SK-N-SH treated with all-trans-retinoic acid at 6 μM for 48 hours (cell line): ENCODE results near the gene ARSG.

Experiments used
- ATAC-seq: fragments of 200-7000 bp; cut with Tn5 transposase; 3 replicates; pipeline ENCODE4 v1.9.1; 2020; ENCODE audit warnings: mild to moderate bottlenecking, moderate library complexity
- ARNTL ChIP-seq: fragments of 450-650 bp; formaldehyde crosslinking; IDR thresholded peaks from 2 replicates; pipeline ENCODE4 v1.5.0; 2020; ENCODE audit warnings: low read depth, mild to moderate bottlenecking, moderate library complexity, borderline replicate concordance
- BACH2 ChIP-seq: fragments of 250-450 bp; sonication (Bioruptor Pico); IDR thresholded peaks from 2 replicates; pipeline ENCODE4 v1.9.0; 2021; ENCODE audit warnings: mild to moderate bottlenecking, borderline replicate concordance
- CSDC2 ChIP-seq: fragments of 250-450 bp; sonication (Bioruptor Pico); IDR thresholded peaks from 2 replicates; pipeline ENCODE4 v1.5.0; 2020; ENCODE audit warnings: mild to moderate bottlenecking, moderate library complexity
- ESRRG ChIP-seq: fragments of 250-450 bp; sonication (Bioruptor Pico); IDR thresholded peaks from 2 replicates; pipeline ENCODE4 v1.6.1; 2021; ENCODE audit warnings: mild to moderate bottlenecking
- GLIS3 ChIP-seq: fragments of 250-450 bp; sonication (Bioruptor Pico); IDR thresholded peaks from 2 replicates; pipeline ENCODE4 v1.5.0; 2020; ENCODE audit warnings: mild to moderate bottlenecking, moderate library complexity
- ISL1 ChIP-seq: fragments of 250-450 bp; sonication (Bioruptor Pico); IDR thresholded peaks from 2 replicates; pipeline ENCODE4 v2.1.2; 2022; ENCODE audit warnings: mild to moderate bottlenecking, moderate library complexity
- OSR1 ChIP-seq: fragments of 250-450 bp; sonication (Bioruptor Pico); IDR thresholded peaks from 2 replicates; pipeline ENCODE4 v1.8.0; 2022; ENCODE audit warnings: moderate library complexity, mild to moderate bottlenecking, inconsistent platforms
- PPARA ChIP-seq: fragments of 250-450 bp; sonication (Bioruptor Pico); IDR thresholded peaks from 2 replicates; pipeline ENCODE4 v1.5.0; 2020; ENCODE audit warnings: mild to moderate bottlenecking, borderline replicate concordance
- RARB ChIP-seq: fragments of 250-450 bp; sonication (Bioruptor Pico); IDR thresholded peaks from 2 replicates; pipeline ENCODE4 v1.8.0; 2021; ENCODE audit warnings: mild to moderate bottlenecking, moderate library complexity
- SNAI2 ChIP-seq: fragments of 250-450 bp; sonication (Bioruptor Pico); IDR thresholded peaks from 2 replicates; pipeline ENCODE4 v1.5.0; 2020; ENCODE audit warnings: mild to moderate bottlenecking, moderate library complexity
- TCF4 ChIP-seq: fragments of 250-450 bp; sonication (Bioruptor Pico); IDR thresholded peaks from 2 replicates; pipeline ENCODE4 v1.8.0; 2021; ENCODE audit warnings: mild to moderate bottlenecking, moderate library complexity, borderline replicate concordance
- TOX ChIP-seq: fragments of 250-450 bp; sonication (Bioruptor Pico); IDR thresholded peaks from 2 replicates; pipeline ENCODE4 v1.8.0; 2021; ENCODE audit warnings: mild to moderate bottlenecking, moderate library complexity, borderline replicate concordance
- ZC3H10 ChIP-seq: fragments of 250-450 bp; sonication (Bioruptor Pico); IDR thresholded peaks from 2 replicates; pipeline ENCODE4 v1.5.1; 2021; ENCODE audit warnings: mild to moderate bottlenecking, moderate library complexity
- ZFP3 ChIP-seq: fragments of 250-450 bp; sonication (Bioruptor Pico); IDR thresholded peaks from 2 replicates; pipeline ENCODE4 v1.5.0; 2020; ENCODE audit warnings: mild to moderate bottlenecking, moderate library complexity
- ZNF565 ChIP-seq: fragments of 450-650 bp; formaldehyde crosslinking; conservative IDR thresholded peaks from 2 replicates; pipeline ENCODE4 v1.5.0; 2020; ENCODE audit warnings: low read depth, mild to moderate bottlenecking, moderate library complexity
- ZNF70 ChIP-seq: fragments of 450-650 bp; formaldehyde crosslinking; IDR thresholded peaks from 2 replicates; pipeline ENCODE4 v1.5.0; 2020; ENCODE audit warnings: mild to moderate bottlenecking, moderate library complexity
- TF ChIP-seq, protein P1 (sequence below): fragments of 250-450 bp; sonication (Bioruptor Pico); IDR thresholded peaks from 2 replicates; pipeline ENCODE4 v1.5.0; 2020; ENCODE audit warnings: mild to moderate bottlenecking, moderate library complexity
- TF ChIP-seq, protein P2 (sequence below): fragments of 250-450 bp; sonication (Bioruptor Pico); IDR thresholded peaks from 2 replicates; pipeline ENCODE4 v1.5.1; 2020; ENCODE audit warnings: low read depth, mild to moderate bottlenecking, moderate library complexity
- TF ChIP-seq, protein P3 (sequence below): fragments of 250-450 bp; sonication (Bioruptor Pico); IDR thresholded peaks from 2 replicates; pipeline ENCODE4 v1.8.0; 2020; ENCODE audit warnings: mild to moderate bottlenecking, moderate library complexity, borderline replicate concordance

ARSG gene

DNA sequence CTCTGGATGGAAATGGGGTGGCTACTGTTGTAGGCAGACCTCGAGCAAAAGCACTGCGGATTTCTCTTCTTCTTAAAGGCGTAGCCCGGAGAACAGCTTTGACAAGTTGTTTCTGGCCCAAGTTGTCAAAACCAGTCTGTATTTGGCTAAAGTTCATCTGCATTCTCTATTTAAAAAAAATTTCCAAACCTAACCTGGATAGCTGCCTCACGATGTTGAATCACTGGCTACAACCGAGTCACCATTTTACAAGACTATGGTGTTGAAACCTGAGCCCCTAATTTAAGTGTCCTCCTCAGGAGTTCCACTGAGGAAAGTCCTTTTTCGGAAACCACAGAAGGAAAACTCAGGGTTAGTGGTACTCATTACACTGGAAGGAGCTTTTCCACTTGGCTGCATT is 1.8 kb upstream of the ARSG start:
- TF ChIP-seq SNAI2 (no peak), TOX (no peak), ZNF565 (CRISPR knock-in tag) (no peak), ISL1 (CRISPR knock-in tag) (no peak), OSR1 (CRISPR knock-in tag) (no peak), ZFP3 (CRISPR knock-in tag) (no peak), ESRRG (CRISPR knock-in tag) (no peak), RARB (no peak), ARNTL (no peak), BACH2 (CRISPR knock-in tag) (no peak)
- TF ChIP-seq, protein P1, sequence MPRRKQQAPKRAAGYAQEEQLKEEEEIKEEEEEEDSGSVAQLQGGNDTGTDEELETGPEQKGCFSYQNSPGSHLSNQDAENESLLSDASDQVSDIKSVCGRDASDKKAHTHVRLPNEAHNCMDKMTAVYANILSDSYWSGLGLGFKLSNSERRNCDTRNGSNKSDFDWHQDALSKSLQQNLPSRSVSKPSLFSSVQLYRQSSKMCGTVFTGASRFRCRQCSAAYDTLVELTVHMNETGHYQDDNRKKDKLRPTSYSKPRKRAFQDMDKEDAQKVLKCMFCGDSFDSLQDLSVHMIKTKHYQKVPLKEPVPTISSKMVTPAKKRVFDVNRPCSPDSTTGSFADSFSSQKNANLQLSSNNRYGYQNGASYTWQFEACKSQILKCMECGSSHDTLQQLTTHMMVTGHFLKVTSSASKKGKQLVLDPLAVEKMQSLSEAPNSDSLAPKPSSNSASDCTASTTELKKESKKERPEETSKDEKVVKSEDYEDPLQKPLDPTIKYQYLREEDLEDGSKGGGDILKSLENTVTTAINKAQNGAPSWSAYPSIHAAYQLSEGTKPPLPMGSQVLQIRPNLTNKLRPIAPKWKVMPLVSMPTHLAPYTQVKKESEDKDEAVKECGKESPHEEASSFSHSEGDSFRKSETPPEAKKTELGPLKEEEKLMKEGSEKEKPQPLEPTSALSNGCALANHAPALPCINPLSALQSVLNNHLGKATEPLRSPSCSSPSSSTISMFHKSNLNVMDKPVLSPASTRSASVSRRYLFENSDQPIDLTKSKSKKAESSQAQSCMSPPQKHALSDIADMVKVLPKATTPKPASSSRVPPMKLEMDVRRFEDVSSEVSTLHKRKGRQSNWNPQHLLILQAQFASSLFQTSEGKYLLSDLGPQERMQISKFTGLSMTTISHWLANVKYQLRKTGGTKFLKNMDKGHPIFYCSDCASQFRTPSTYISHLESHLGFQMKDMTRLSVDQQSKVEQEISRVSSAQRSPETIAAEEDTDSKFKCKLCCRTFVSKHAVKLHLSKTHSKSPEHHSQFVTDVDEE, result no peak
- no peak for ATAC-seq

DNA sequence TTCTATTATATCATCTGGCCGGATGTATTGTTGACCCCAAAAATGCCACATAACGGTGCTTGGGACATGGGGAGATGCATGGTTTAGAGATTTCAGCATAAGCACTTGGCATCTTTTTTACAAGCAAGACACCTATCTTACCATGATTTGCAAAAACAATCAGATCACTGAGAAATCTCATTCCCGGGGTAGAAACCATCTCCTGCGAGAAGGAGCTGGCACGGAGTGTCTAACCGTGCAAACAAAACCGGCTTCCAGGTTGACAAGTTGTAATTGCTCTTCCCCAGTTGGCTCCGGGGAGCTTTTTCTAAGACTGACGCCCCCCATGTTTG is 1.4 kb upstream of the ARSG start:
- ATAC-seq, result no peak
- TF ChIP-seq ZNF565 (CRISPR knock-in tag), result no peak
- TF ChIP-seq ARNTL, result no peak
- no peak for TF ChIP-seq ISL1 (CRISPR knock-in tag)
- no peak for TF ChIP-seq ESRRG (CRISPR knock-in tag)
- TF ChIP-seq, protein P2, sequence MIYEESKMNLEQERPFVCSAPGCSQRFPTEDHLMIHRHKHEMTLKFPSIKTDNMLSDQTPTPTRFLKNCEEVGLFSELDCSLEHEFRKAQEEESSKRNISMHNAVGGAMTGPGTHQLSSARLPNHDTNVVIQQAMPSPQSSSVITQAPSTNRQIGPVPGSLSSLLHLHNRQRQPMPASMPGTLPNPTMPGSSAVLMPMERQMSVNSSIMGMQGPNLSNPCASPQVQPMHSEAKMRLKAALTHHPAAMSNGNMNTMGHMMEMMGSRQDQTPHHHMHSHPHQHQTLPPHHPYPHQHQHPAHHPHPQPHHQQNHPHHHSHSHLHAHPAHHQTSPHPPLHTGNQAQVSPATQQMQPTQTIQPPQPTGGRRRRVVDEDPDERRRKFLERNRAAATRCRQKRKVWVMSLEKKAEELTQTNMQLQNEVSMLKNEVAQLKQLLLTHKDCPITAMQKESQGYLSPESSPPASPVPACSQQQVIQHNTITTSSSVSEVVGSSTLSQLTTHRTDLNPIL, result no peak
- TF ChIP-seq, all 23 proteins: peak for 0

DNA sequence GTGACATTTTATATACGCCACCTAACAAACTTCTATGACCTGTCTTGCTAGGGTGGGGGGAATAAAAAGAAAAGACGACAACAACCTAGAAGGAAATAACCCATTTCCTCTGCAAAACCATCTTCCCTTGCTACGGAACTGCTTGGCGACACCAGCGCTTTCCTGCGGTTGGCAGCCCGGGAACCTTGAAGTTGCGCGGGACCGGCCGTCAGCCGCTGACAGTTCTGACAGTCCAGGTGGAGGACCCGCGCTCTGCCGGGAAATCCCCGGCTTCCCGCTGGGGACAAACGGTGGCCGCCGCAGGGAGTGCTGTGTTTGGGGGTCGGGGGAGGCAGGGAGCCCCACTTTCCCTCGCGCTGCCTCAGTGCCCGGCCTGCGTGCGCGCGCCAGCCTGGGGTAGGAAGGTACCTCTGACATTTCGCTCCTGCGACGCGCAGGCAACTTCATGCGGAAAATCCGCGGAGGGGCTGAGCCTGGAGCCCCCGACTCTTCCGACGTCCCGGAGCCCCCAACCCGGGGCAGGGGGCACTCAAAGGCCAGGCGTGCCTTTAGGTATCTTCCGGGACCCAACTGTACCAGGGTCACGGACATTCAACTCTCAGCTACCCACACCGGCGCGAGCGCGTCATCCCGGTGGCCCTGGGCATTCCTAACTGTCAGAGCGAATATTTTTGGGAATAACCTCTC is 884 bp upstream of the ARSG start:
- ATAC-seq, result no peak

More for the DNA sequence above, 884 bp upstream of the ARSG start:
- TF ChIP-seq CSDC2 (no peak), TOX (no peak), RARB (no peak), TCF4 (no peak), OSR1 (CRISPR knock-in tag) (no peak), ZC3H10 (CRISPR knock-in tag) (no peak), ZFP3 (CRISPR knock-in tag) (no peak), ZNF70 (CRISPR knock-in tag) (no peak), PPARA (no peak), GLIS3 (CRISPR knock-in tag) (no peak)
- TF ChIP-seq, protein P3, sequence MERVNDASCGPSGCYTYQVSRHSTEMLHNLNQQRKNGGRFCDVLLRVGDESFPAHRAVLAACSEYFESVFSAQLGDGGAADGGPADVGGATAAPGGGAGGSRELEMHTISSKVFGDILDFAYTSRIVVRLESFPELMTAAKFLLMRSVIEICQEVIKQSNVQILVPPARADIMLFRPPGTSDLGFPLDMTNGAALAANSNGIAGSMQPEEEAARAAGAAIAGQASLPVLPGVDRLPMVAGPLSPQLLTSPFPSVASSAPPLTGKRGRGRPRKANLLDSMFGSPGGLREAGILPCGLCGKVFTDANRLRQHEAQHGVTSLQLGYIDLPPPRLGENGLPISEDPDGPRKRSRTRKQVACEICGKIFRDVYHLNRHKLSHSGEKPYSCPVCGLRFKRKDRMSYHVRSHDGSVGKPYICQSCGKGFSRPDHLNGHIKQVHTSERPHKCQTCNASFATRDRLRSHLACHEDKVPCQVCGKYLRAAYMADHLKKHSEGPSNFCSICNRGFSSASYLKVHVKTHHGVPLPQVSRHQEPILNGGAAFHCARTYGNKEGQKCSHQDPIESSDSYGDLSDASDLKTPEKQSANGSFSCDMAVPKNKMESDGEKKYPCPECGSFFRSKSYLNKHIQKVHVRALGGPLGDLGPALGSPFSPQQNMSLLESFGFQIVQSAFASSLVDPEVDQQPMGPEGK (CRISPR knock-in tag), result no peak
- TF ChIP-seq, protein P1, result no peak
